GM19452 (cell line): ENCODE data around the gene ZC3H15.

Experiments used
- ATAC-seq: cut with Tn5 transposase; IDR thresholded peaks from one replicate; pipeline ENCODE4 v1.9.1; 2021; ENCODE audit not compliant: unreplicated experiment

ZC3H15 gene

DNA sequence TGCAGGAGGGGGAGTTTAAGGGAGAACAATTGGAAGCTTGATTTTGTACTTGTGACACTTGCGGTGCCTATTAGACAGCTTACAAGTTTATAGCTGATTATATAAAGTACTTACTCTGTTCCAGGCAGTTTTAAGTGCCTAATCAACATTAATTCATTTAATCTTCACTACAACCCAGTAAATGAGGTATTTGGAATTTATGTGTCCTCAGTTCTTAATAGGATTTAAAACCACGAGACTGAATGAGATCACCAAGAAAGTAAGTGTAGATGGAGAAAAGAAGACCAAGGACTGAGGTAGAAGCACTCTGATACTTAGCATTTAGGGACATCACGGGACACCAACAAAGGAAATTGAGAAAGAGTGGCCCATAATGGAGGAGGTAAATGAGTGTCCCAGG lies 49.8 kb downstream of the ZC3H15 start:
- no peak for ATAC-seq

DNA sequence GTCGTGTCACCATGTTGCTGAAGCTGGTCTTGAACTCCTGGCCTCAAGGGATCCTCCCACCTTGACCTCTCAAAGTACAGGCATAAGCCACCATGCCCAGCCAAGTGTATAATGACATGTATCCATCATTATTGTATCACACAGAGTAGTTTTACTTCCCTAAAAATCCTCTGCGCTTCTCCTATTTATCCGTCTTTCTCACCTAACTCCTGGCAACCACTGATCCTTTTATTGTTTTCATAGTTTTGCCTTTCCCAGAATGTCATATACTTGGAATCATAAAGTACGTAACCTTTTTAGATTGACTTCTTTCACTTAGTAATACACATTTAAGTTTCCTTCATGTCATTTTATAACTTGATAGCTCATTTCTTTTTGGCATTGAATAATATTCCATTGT lies 51.0 kb downstream of the ZC3H15 start:
- ATAC-seq, result no peak

DNA sequence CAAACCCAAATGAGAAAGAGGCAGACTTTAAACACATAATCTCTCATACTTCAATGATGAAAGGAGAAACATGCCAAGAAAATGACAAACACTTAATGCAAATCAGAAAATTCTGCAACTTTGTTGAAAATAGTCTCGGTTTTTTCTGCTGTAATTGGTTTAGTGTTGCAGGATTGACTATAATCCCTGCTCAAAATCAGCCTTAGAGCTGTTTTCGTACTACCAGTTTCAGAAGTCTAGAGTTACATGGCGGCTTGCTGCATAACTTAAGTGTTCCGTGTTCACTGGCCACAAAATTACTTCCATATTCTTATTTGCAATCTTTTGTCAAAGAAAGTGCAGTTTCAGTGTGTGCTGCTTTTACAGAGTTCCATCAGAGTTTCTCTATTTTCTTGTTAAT lies 54.9 kb downstream of the ZC3H15 start:
- no peak for ATAC-seq

GRCh38 chr2:186542002-186542401 lies 55.9 kb downstream of the ZC3H15 start:
- no peak for ATAC-seq

GRCh38 chr2:186543561-186544131 lies 57.6 kb downstream of the ZC3H15 start:
- no peak for ATAC-seq

GRCh38 chr2:186544255-186544675 lies 58.2 kb downstream of the ZC3H15 start:
- ATAC-seq, result no peak

DNA sequence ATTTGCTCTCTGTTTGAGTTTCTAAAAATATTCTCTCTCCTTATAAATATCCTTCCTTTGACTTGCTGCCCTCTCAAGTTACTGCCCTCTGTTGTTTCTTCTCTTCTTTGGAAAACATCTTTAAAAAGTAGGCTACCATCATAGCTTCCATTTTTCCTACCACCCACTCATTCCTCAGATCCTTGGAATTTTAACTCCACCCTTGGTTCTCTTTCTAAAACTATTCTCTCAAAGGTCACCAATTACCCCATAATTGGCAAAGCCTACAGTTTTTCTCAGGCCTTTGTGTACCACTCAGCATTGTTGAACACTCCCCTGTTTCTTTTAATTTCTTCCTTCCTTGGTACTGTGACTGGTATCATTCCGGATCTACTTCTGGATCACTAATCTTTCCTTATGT lies 60.8 kb downstream of the ZC3H15 start:
- ATAC-seq, result no peak

DNA sequence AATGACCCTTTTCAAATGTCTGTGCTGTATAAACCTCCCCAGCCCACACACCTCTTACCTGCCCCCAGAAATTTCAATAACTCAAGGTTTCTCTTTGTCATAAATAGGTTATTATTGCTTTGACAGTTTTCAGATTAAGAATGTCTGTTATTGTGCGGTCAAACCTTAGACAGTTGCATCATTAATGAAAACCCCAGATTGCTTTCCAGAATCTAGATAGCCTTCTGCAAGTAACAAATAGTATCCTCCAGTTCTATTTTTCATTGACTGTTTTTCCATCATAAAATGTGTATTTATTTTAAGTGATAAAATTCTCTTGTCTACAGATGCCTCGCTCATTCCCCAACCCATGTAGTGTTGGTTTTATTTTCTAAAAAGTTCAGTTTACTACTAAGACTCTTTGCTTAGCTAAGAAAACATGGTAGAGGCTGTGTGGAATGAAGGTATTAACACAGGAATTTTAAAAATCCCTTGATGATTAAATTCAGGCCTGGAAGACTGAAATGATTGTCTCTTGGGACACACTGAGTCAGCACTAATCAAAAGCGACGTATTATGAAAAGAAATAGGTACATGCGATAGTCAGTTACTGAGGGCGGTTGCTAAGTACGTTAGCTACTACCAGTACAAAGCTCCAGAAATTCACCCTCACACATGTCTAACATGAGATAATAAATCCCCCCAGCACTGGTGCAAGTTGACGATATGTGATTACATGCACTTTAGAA lies 65.4 kb downstream of the ZC3H15 start:
- no peak for ATAC-seq

DNA sequence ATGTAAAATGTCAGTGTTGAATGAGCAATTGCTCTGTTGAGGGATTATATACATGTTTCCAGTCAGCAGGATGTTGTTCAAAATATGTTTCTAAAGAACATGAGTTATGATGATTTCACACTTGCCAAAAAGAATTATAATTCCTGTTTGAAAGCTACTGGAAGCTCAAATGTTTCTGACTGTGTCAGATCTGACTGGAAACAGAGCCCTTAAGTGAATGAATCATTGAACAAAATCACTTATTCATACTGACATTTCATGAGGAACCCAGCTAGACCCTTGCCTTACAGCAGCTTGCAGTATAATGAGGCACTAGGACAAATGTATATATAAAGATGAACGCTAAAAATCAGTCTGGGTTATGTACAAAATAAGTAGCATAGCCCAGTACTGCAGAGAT lies 68.4 kb downstream of the ZC3H15 start:
- ATAC-seq, result no peak

- ATAC-seq, result no peak
Measured at GRCh38 chr2:186554850-186555671, 69.0 kb downstream of the ZC3H15 start.

DNA sequence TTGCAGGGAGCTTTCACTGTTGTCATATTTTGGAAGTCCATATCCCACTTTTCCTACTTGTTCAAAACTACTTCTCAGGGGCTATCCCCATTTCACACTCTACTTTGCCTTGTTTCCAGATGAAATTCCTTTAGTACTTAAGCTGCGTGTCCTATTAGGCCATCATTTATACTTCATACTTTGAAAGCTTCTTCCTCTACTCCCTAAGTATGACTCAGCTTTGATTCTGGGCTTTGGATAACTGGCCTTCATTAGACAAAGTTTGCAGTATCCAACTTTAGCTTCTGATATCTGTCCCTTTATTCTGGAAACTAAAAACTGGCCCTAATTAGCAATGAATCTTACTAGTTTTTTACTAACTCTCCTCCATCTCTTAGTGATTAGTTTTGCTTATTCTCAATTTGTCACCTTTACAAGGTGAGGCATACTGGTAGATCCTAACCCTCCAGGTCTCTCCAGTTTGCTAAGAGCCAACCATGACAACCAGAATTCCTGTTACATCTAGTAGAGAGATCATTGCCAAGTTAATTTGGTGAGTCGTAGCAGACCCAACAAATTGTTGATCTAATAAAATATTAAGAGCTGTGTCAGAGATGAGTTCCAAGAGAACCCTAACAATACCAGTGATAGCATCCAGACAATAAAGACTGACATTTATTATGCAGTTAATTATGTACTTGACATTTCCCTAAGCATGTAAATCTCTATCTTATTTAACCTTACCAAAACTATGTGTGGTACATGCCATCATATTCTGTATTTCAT lies 72.6 kb downstream of the ZC3H15 start:
- no peak for ATAC-seq
